HG03342 (cell line): ENCODE measurements around the gene SRPK3.

Experiments
- ATAC-seq: cut with Tn5 transposase; IDR thresholded peaks from one replicate; pipeline ENCODE4 v1.9.1; 2021; ENCODE audit warnings: mild to moderate bottlenecking, moderate library complexity; ENCODE audit not compliant: unreplicated experiment

Gene SRPK3

DNA sequence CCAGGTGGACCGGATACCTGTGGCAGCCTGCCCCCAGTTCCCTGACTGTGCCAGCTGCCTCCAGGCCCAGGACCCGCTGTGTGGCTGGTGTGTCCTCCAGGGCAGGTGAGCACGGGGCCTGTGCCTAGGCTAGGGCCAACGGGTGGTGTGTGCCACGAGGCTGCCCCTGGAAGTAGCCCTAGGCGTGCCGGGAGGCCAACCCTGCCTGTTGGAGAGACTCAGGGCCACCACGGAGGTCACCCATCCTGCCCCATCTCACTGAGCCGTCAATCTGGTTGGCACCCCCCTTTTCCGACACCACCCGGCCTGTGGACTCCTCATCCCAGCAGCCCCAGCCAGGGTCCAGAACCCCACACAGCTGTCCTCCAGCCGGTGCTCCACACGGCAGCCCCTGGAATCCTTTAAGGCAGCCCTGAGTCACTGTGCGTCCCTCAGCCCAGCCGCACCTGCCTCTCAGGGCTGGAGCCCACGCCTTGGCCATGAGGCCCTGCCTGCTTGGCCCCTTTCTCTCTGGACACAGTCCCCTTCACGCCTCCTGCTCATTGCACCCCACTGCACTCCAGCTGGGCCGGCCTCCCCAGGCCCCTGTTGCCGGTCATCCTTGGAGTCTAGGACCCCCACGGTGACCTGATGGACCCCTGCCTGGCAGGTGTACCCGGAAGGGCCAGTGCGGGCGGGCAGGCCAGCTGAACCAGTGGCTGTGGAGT, 11.5 kb upstream of the SRPK3 start:
- no peak for ATAC-seq

DNA sequence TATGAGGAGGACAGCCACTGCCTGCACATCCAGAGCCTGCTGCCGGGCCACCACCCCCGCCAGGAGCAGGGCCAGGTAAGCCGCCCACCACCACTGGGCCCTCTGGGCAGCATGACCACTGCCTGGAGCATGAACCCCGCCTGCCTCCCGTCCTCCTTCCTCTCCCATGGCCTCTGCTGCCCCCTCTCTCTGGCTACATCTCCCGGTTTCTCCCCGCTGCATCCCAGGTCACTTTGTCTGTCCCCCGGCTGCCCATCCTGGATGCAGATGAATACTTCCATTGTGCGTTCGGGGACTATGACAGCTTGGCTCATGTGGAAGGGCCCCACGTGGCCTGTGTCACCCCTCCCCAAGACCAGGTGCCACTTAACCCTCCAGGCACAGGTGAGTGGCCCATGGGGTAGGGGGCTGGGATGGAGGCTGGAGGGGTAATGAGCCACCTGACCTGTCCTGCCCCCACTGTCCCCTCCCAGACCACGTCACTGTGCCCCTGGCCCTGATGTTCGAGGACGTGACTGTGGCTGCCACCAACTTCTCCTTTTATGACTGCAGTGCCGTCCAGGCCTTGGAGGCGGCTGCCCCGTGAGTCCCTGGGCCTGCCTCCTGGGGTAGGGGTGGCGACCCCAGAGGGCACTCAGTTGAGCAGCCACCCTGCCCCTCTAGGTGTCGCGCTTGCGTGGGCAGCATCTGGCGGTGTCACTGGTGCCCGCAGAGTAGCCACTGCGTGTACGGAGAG, 10.8 kb upstream of the SRPK3 start:
- ATAC-seq = no peak

DNA sequence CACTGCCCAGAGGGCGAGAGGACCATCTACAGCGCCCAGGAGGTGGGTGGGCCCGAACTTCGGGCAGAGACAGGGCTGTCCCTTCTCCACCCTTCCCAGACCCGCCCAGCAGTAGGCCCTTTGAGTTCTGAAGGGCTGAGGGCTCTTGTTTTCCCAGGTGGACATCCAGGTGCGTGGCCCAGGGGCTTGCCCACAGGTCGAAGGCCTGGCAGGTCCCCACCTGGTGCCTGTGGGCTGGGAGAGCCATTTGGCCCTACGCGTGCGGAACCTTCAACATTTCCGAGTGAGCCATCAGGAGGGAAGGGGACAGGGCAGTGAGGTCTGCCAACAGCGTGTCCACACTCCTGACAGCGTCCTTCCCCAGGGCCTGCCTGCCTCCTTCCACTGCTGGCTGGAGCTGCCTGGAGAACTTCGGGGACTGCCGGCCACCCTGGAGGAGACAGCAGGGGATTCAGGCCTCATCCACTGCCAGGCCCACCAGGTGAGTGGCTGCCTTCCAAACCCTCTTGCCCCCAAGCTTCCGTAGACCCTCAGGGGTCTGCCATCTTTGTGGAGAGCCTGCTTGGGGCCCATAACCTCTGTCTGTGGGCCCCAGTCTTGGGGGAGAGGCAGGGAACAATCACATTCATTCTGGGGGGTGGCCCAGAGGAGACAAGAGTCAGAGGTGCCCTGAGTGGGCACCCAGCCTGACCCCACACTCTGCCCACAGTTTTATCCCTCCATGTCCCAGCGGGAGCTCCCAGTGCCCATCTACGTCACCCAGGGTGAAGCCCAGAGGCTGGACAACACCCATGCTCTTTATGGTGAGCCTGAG, 10.0 kb upstream of the SRPK3 start:
- ATAC-seq = no peak

DNA sequence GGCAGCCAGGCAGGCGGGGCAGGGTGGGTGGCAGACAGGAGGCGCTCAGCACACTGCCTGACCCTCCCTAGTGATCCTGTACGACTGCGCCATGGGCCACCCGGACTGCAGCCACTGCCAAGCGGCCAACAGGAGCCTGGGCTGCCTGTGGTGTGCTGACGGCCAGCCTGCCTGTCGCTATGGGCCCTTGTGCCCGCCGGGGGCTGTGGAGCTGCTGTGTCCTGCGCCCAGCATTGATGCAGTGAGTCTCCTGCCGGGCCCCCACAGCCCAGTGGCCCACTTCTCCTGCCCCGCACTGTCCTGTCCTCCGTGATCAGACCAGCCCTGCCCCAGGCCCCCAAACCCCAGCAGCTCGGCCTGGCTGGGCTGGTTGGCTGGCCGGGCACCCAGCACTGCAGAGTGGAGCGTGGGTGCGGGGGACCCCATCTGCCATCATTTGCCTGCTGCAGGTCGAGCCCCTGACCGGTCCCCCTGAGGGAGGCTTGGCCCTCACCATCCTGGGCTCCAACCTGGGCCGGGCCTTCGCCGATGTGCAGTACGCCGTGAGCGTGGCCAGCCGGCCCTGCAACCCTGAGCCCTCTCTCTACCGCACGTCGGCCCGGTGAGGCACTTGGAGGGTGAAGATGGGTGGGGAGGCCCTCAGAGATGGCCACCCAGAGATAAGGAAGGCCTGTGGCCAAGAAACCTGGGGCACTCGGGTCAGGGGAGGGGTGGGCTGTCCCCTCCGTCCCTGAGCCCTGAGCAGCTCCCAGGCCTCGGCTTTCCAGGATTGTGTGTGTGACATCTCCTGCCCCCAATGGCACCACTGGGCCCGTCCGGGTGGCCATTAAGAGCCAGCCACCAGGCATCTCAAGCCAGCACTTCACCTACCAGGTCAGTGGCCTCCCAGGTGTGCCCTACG, 9.2 kb upstream of the SRPK3 start:
- no peak for ATAC-seq

DNA sequence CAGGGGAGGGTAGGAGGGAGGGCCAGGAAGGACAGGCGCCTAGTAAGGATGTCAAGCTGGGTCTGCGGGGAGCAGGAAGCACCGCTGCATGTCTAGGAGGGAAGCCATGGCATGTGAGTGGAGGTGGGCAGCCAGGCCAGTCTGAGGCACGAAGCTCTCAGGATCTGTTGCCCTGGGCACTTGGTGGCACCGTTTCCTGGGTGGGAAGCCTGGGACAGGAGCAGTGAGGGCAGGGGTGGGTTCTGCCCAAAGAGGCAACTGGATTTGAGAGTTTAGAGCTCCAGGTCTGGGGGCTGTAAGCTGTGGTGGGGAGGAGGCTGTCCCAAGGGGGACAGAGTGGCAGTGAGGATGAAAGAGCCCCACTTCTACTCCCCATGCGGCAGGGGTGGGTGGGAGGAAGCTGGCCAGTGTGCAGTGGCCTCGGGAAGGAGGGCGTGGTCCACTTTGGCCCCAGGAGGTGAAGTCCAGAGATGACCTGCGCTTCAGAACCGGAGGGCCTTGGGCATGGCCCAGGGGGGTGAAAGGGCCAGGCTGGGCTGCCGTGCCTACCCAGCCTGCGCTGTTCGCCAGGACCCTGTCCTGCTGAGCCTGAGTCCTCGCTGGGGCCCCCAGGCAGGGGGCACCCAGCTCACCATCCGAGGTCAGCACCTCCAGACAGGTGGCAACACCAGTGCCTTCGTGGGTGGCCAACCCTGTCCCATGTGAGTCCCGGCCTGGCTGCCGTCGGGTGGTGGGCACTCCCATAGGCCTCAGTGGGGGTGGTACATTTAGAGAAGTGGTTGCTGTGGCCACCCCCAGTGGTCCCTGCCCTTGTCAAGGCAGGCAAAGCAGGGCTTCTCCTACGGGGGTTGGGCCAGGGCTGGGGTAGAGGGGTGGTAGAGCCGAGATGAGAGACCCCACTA, 8.3 kb upstream of the SRPK3 start:
- no peak for ATAC-seq

DNA sequence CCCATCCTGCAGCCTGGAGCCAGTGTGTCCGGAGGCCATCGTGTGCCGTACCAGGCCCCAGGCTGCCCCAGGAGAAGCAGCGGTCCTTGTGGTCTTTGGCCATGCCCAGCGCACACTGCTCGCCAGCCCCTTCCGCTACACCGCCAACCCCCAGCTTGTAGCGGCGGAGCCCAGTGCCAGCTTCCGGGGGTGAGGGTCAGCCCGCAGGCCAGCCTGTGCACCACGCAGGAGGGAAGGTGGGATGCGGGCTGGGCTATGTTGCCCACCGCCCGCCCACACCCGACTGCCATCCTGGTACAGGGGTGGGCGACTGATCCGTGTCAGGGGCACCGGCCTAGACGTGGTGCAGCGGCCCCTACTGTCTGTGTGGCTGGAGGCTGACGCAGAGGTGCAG, 7.6 kb upstream of the SRPK3 start:
- no peak for ATAC-seq

DNA sequence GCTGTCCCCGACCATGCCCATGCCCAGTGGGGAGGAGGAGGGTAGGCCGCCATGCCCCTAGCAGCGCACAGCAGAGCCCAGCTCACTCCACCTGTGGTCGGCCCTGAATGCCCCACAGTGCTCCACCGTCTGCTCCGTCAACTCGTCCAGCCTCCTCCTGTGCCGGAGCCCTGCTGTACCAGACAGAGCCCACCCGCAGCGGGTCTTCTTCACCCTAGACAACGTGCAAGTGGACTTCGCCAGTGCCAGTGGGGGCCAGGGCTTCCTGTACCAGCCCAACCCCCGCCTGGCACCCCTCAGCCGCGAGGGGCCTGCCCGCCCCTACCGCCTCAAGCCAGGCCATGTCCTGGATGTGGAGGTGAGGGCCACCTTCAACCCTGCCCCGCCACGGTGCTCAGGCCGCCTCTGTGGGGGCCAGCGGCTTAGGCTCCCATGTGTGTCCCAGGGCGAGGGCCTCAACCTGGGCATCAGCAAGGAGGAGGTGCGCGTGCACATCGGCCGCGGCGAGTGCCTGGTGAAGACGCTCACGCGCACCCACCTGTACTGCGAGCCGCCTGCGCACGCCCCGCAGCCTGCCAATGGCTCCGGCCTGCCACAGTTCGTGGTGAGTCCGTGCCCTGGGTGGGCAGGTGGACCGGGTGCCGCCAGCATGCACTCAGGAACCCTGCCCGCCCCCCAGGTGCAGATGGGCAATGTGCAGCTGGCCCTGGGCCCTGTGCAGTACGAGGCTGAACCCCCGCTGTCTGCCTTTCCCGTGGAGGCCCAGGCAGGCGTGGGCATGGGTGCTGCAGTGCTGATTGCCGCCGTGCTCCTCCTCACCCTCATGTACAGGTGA, 6.9 kb upstream of the SRPK3 start:
- ATAC-seq = no peak

DNA sequence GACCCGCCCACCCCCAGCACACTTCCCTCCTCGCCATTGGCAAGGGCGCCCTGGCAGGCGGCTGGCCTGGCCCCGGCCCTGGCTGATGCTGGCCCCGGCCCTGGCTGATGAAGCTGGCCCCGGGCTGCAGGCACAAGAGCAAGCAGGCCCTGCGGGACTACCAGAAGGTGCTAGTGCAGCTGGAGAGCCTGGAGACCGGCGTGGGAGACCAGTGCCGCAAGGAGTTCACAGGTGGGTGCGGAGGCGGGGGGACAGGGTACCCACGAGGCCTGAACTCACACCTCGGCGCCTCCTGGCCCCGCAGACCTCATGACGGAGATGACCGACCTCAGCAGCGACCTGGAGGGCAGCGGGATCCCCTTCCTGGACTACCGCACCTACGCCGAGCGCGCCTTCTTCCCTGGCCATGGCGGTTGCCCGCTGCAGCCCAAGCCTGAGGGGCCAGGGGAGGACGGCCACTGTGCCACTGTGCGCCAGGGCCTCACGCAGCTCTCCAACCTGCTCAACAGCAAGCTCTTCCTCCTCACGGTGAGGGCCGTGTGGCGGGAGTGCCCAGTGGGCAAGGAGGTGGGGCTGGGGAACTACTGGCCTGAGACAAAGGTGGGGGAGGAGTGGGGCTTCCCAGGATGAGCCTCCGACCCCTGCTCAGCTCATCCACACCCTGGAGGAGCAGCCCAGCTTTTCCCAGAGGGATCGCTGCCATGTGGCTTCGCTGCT, 6.1 kb upstream of the SRPK3 start:
- ATAC-seq = no peak

DNA sequence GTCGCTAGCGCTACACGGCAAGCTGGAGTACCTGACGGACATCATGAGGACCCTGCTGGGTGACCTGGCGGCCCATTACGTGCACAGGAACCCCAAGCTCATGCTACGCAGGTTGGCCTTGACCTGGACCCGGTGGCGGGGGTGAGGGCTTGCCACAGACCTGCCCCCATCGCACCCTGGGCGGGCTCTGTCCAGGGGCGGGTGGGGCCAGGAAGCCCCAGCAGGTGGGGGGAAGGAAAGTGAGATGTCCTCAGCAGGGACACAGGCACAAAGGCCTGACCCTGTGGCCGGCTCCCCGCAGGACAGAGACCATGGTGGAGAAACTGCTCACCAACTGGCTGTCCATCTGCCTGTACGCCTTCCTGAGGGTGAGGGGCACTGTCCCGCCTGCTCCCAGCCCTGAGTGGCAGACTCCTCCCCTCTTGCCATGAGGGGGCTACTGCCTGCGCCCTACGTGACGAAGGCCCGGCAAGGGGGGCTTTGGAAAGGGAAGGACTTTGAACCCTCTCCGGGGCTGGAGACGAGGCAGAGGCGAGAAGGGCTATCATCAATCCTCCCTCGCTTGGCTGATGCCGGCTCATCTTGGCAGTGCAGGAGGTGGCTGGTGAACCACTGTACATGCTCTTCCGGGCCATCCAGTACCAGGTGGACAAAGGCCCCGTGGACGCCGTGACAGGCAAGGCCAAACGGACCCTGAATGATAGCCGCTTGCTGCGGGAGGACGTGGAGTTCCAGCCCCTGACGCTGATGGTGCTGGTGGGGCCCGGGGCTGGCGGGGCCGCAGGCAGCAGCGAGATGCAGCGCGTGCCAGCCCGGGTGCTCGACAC, 5.3 kb upstream of the SRPK3 start:
- no peak for ATAC-seq

DNA sequence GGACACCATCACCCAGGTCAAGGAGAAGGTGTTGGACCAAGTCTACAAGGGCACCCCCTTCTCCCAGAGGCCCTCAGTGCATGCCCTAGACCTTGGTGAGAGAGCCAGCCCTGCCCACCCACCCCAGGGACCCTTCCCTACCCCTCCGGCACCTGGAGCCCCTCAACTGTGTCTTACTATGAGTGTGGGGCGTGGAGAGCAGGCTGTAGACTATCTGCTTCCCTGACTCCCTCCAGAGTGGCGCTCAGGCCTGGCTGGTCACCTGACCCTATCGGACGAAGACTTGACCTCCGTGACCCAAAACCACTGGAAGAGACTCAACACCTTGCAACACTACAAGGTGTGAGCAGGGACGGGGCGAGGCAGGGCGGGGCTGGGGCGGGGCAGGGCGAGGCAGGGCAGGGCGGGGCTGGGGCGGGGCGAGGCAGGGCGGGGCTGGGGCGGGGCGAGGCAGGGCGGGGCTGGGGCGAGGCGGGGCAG, 4.7 kb upstream of the SRPK3 start:
- no peak for ATAC-seq

DNA sequence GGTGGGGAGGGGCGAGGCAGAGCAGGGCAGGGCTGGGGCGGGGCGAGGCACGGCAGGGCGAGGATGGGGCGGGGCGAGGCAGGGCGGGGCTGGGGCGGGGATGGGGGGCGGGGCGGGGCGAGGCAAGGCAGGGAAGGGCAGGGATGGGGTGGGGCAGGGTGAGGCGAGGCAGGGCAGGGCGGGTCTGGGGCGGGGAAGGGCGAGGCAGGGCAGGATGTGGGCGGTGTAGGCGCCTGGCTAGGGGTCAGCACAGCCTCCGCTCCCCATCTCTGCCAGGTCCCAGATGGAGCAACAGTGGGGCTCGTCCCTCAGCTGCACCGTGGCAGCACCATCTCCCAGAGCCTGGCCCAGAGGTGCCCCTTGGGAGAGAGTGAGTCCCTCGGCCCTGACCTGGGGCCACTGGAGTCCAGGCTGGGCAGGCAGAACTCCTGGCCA, 4.2 kb upstream of the SRPK3 start:
- no peak for ATAC-seq

DNA sequence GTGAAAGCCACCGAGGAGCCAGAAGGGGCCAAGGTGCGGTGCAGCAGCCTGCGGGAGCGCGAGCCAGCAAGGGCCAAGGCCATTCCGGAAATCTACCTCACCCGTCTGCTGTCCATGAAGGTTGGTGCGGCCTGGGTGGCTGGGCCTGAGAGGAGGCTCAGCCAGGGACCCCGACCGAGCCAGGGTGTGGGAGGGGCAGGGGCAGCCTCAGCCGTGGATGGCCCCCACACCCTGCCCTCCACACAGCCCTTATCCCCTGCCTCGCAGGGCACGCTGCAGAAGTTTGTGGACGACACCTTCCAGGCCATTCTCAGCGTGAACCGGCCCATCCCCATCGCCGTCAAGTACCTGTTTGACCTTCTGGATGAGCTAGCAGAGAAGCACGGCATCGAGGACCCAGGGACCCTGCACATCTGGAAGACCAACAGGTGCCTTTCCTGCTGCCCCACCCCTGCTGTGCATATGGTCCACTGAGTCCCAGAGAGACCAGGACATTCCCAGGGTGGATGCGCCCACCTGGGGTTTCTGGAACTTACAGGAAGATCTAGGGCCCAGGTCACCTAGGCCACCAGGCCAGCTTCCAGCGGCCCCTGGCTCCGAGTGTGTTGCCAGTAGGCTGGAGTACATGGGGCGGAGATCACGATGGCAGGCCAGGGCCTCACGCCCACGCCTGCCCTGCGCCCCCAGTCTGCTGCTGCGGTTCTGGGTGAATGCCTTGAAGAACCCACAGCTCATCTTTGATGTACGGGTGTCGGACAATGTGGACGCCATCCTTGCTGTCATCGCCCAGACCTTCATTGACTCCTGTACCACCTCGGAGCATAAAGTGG, 3.4 kb upstream of the SRPK3 start:
- no peak for ATAC-seq

DNA sequence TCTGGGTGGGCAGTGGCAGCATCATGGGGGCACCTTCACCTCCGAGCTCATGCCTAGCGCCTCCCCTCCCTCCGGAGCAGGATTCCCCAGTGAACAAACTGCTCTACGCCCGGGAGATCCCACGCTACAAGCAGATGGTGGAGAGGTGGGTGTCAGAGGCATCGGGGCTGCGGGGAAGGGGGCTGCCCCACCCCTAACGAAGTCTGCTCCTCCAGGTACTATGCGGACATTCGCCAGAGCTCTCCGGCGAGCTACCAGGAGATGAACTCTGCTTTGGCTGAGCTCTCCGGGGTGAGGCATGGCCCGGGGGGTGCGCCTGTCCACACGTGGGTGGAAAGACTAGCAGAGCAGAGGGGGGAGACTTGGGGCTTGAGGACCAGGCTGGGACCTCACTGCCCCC, 2.7 kb upstream of the SRPK3 start:
- no peak for ATAC-seq

DNA sequence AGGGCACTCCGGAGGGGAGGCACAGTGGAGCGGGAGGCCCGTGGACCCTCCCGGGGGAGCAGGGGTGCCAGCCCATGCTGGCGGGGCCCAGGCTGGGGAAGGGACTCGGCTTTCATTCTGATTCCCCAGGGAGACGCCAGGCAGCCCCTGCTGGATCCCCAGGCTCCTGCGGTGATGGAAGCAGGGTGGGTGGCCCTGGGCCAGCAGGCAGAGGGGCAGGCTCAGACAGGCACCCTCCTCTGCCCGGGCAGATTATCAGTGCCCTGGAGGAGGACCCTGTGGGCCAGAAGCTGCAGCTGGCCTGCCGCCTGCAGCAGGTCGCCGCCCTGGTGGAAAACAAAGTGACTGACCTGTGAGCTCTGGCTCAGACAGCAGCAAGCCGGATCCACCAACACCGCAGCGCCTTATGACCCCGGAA, 2.1 kb upstream of the SRPK3 start:
- no peak for ATAC-seq

DNA sequence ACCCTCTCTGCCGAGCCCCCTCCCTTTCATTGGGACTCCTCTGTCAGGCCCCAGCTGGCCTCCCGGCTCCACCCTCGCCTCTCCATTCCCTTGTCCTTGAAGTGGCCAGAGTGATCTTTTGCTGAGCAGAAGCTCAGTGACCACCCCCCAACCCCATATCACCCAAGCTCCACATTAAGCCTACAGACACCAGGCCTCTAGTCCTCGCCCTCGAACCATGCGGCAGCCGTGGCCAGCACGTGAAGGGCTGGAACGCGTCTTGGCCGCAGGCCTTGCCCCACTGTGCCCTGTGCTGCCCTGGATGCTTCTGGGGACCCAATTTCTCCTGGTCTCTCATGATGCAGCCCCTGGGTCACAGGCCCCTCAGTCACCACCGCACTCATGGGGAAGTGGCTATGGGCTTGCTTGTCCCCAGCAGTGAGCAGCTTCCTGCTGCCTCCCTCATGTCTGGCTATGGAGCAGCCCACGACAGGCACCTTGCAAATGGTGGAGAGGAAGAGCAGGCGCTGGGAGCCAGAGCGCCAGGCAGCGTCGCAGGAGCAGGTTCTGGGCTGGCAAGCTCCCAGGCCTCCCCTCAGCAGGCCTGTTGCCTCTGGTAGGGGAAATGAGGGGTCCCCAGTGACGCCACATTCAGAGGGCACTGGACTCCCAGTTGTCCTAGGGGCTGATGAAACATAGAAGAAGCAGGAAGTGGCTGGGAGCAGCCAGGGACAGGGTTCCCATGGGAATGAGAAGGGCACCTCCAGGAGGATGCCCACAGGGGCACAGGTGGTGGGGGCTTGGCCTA, 757 bp upstream of the SRPK3 start:
- ATAC-seq = no peak
